DND-41 (cell line): ENCODE measurements around the gene CPSF4L.

Source experiments
- ATAC-seq: fragments of 200-7000 bp; cut with Tn5 transposase; 3 replicates; pipeline ENCODE4 v1.9.1; 2021; ENCODE audit warnings: low read depth; ENCODE audit not compliant: insufficient read depth
- DNase-seq: peaks from one replicate; pipeline ENCODE4 v3.0.0-alpha.2; 2020
- H2AFZ ChIP-seq: 2 replicates; pipeline ENCODE4 v1.6.0; 2012; ENCODE audit warnings: low read depth, low read length
- H3K27ac ChIP-seq: 2 replicates; pipeline ENCODE4 v1.5.1; 2012; ENCODE audit warnings: low read length, inconsistent platforms
- H3K27me3 ChIP-seq: fragments of 200-600 bp; sonication (generic); 2 replicates; pipeline ENCODE4 v1.6.0; 2012; ENCODE audit warnings: low read length, mild to moderate bottlenecking, inconsistent platforms; ENCODE audit not compliant: insufficient read depth, poor library complexity
- H3K36me3 ChIP-seq: 2 replicates; pipeline ENCODE4 v1.5.1; 2012; ENCODE audit warnings: low read length, inconsistent platforms; ENCODE audit not compliant: insufficient read depth
- H3K4me1 ChIP-seq: 2 replicates; pipeline ENCODE4 v1.5.1; 2012; ENCODE audit warnings: mild to moderate bottlenecking, low read length; ENCODE audit not compliant: insufficient read depth
- H3K4me2 ChIP-seq: 2 replicates; pipeline ENCODE4 v1.6.0; 2012; ENCODE audit warnings: mild to moderate bottlenecking, moderate library complexity, low read length, inconsistent platforms; ENCODE audit not compliant: insufficient read depth
- H3K4me3 ChIP-seq, 2 experiments: fragments of 200-600 bp in 1 of 2; shearing (Covaris generic) in 1 of 2; 2 replicates each; pipeline ENCODE4 v1.5.1; 2012 to 2016; ENCODE audit warnings: inconsistent platforms in 2 of 2, low read length in 2 of 2, mild to moderate bottlenecking in 2 of 2, low read depth in 1 of 2, moderate library complexity in 1 of 2
- H3K79me2 ChIP-seq: 2 replicates; pipeline ENCODE4 v1.6.0; 2012; ENCODE audit warnings: low read length, inconsistent platforms; ENCODE audit not compliant: insufficient read depth
- H3K9ac ChIP-seq: 2 replicates; pipeline ENCODE4 v1.6.0; 2012; ENCODE audit warnings: low read depth, mild to moderate bottlenecking, inconsistent platforms, low read length, moderate library complexity
- H3K9me3 ChIP-seq: 2 replicates; pipeline ENCODE4 v1.5.1; 2012; ENCODE audit warnings: low read length, moderate library complexity, mild to moderate bottlenecking, inconsistent platforms; ENCODE audit not compliant: insufficient read depth, severe bottlenecking
- H4K20me1 ChIP-seq: 2 replicates; pipeline ENCODE4 v1.6.0; 2012; ENCODE audit warnings: low read length; ENCODE audit not compliant: insufficient read depth
- CTCF ChIP-seq: IDR thresholded peaks from 2 replicates; pipeline ENCODE4 v1.5.1; 2012; ENCODE audit warnings: borderline replicate concordance, low read length, moderate library complexity, mild to moderate bottlenecking; ENCODE audit not compliant: poor library complexity, severe bottlenecking; ENCODE audit errors: extremely low read depth
- EZH2 ChIP-seq: IDR thresholded peaks from 3 replicates; pipeline ENCODE4 v1.6.1; 2012; ENCODE audit warnings: borderline replicate concordance, low read depth, mild to moderate bottlenecking, moderate library complexity, low read length, inconsistent platforms; ENCODE audit not compliant: severe bottlenecking

CPSF4L gene

GRCh38 chr17:73250851-73251640 lies 10.6 kb downstream of the CPSF4L start:
- H4K20me1 ChIP-seq: no peaks in the 10 kb centered on the region
- no peak for TF ChIP-seq CTCF
- no peak for TF ChIP-seq EZH2
- no peak overlapping the region for H3K27ac ChIP-seq
- no peak overlapping the region for H2AFZ ChIP-seq
- no peaks in the 10 kb centered on the region for H3K9me3 ChIP-seq
- no peak overlapping the region for H3K4me2 ChIP-seq
- DNase-seq: no peak
- no peak for ATAC-seq
- H3K9ac ChIP-seq: no peak overlapping the region
- H3K4me3 ChIP-seq: no peak overlapping the region
- no peaks in the 10 kb centered on the region for H3K4me1 ChIP-seq
- H3K27me3 ChIP-seq: no peaks in the 10 kb centered on the region
- peaks cover 26% of the 10 kb centered on the region for H3K36me3 ChIP-seq
- H3K79me2 ChIP-seq: no peaks in the 10 kb centered on the region

- no peak overlapping the region for H3K4me3 ChIP-seq
- H3K4me2 ChIP-seq: no peak overlapping the region
- no peak for DNase-seq
- H2AFZ ChIP-seq: no peak overlapping the region
- no peaks in the 10 kb centered on the region for H3K9me3 ChIP-seq
- H3K9ac ChIP-seq: no peak overlapping the region
- ATAC-seq: no peak
- H3K27me3 ChIP-seq: no peaks in the 10 kb centered on the region
- H3K79me2 ChIP-seq: no peaks in the 10 kb centered on the region
- TF ChIP-seq CTCF (no peak), EZH2 (no peak)
- no peaks in the 10 kb centered on the region for H4K20me1 ChIP-seq
- H3K27ac ChIP-seq: no peak overlapping the region
- H3K36me3 ChIP-seq: peaks cover 38% of the 10 kb centered on the region
- H3K4me1 ChIP-seq: no peaks in the 10 kb centered on the region
Measured at GRCh38 chr17:73249700-73250099, 12.0 kb downstream of the CPSF4L start.

- no peak overlapping the region for H2AFZ ChIP-seq
- ATAC-seq (no peak), DNase-seq (no peak)
- no peaks in the 10 kb centered on the region for H4K20me1 ChIP-seq
- peaks cover 41% of the 10 kb centered on the region for H3K36me3 ChIP-seq
- TF ChIP-seq EZH2 (no peak), CTCF (no peak)
- H3K9me3 ChIP-seq: no peaks in the 10 kb centered on the region
- no peak overlapping the region for H3K9ac ChIP-seq
- H3K79me2 ChIP-seq: no peaks in the 10 kb centered on the region
- no peak overlapping the region for H3K27ac ChIP-seq
- no peaks in the 10 kb centered on the region for H3K4me1 ChIP-seq
- no peak overlapping the region for H3K4me2 ChIP-seq
- H3K4me3 ChIP-seq: no peak overlapping the region
- no peaks in the 10 kb centered on the region for H3K27me3 ChIP-seq
Measured at GRCh38 chr17:73248532-73248931, 13.1 kb downstream of the CPSF4L start.

- Histone ChIP-seq H4K20me1 (no peaks in the 10 kb centered on the region), H3K4me3 (no peak overlapping the region), H3K27ac (no peak overlapping the region), H3K4me1 (no peaks in the 10 kb centered on the region), H3K9ac (no peak overlapping the region), H3K79me2 (no peaks in the 10 kb centered on the region), H3K4me2 (no peak overlapping the region), H2AFZ (no peak overlapping the region), H3K36me3 (peaks cover 43% of the 10 kb centered on the region), H3K27me3 (no peaks in the 10 kb centered on the region), H3K9me3 (no peaks in the 10 kb centered on the region)
- ATAC-seq (no peak), DNase-seq (no peak)
- TF ChIP-seq CTCF (no peak), EZH2 (no peak)
Measured at GRCh38 chr17:73247726-73248125, 14.0 kb downstream of the CPSF4L start.
